Islet precursor cell (in vitro differentiated cells): Measurements from ENCODE around the gene SLC37A2.
"Not testable (repeated sequence)": the region's sequence is repeated elsewhere in the genome, so short reads cannot be mapped to it uniquely, and the experiment has no call there.

ENCODE experiments used
- DNase-seq: peaks from one replicate; pipeline ENCODE4 v3.0.0-alpha.2; 2018

The SLC37A2 gene

DNA sequence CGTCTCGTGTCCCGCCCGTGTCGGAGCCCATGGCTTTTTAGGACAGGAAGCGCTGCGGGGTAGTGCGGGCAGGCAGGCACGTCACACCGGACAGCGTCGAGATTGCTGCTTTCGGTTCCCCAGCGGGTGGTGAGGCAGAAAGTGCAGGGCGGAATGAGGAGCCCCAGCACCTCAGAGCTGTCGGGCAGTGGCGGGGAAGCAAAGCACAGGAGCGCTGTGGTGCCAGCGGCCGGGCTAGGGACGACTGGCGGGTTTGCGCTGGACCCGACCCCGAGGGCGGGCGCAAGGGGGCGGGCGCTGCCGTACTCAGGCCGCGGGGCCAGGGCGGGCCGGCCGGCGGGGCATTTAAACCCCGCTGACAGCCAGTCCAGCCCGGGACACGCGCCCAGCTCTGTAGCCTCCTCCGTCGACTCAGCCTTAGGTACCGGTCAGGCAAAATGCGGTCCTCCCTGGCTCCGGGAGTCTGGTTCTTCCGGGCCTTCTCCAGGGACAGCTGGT is at the start of gene SLC37A2:
Gene SLC37A2, plus strand, starts transcription at position 375 of the 498 bp plus-strand sequence. Its CDS starts 63 bp downstream, at position 438.
- peak; percentile 83 for DNase-seq

DNA sequence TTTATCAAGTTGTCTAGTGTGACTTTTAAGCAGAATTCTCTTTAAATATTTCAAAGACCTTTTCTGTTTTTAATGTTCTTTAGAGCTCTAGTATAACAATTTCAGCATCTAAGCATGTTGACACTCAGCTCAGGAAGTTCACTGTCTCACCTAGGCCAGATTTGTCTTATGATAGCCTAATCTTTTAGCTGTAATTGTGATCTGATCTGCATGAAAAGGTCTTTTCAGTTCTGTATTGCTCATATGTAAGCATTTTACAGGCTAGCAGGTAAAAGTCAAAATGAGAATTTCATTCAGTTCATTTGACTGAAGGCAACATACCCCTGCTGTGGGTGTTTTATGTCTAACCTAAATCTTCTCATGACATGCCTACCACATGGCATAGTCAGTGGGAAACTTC is 46.7 kb upstream of the SLC37A2 start:
- DNase-seq = no peak

DNA sequence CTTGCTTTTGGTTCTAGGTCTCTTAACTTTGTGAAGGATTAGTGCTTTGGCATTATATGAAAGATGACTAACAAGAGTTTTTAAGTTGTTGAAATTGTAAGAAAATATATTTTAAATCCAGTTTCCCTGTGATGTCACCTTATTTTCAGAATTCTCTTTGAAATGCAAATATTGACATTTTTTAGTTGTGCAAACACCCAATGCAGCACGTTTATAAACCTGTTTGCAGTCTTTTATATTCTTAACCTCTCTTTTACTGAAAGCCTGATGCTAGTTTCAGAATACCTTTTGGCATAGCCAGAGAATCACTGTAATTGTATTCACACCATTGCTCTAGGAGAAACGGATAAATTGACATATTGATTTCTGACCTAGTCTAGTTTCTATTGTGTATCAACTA is 42.8 kb upstream of the SLC37A2 start:
- DNase-seq = no peak

DNA sequence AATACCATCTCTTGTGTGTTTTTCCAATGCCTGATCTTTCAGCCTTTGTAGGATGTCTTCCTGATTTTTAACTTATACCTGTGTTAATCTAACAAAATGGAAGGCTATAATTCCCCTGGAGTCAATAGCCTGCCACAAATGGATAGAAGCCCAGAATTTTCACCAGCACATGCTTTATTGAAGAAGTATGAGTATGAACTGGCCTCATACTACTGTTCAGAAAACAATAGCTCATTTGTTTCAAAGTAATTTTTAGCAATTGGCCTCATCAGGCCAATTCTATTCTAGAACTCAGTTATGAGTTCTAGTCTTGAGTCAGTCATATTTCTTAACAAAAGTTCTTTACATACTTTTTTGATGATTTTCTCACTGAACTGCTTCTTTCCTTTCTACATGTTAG is 40.6 kb upstream of the SLC37A2 start:
- DNase-seq = no peak

DNA sequence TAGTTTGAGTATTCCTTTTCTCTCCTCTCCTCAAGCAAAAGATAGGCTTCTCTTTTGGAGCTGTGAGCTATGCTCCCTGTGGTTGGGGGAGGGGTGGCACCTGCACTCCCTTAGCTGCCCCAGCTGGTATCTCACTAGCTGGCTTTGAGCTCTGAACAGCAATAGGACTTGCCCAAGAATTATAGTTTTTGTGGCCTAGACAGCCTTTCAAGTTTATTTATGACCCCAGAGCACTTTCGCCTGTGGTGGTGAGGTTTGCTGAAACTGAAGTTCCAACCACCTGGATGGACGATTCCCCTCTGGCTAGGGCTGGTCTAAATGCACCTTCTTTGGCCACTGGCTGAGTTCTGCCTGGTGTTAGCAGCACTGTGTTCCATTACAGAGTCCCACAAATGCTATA is 37.1 kb upstream of the SLC37A2 start:
- DNase-seq = no peak

DNA sequence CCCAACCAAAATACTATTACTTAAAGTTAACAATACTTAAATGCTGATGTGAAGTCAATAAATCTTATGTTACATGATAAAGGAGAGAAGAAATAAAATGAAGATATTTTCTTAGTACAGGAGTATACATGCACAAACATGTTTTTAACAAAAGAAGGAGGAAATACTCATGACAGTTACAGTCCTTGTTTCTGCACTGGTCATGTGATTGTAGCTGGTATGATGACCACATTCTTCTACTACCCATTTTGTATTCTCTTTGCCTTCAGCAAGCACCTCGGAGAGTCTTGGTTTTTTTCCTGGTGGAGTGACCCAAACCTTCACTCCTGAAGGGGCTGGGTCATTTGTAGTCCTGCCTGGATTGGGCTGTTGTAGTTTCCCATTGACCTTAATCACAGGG is 33.7 kb upstream of the SLC37A2 start:
- not testable (repeated sequence) for DNase-seq

DNA sequence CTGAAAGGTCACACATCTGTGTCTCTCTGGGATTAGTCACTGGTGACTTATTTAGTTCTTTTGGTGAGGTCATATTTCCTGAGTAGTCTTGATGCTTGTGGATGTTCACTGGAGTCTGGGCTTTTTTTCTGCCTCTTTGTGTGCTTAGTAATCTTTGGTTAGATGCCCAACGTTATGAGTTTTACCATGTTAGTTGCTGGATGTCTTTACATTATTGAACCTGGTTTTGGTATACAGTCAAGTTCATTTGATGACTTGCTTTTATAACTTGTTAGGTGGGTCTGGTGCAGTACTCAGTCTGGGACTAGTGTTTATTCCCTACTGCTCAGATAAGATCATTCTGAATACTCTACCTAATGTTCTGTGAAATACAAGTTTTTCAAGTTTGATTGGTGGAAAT is 26.2 kb upstream of the SLC37A2 start:
- DNase-seq = no peak

DNA sequence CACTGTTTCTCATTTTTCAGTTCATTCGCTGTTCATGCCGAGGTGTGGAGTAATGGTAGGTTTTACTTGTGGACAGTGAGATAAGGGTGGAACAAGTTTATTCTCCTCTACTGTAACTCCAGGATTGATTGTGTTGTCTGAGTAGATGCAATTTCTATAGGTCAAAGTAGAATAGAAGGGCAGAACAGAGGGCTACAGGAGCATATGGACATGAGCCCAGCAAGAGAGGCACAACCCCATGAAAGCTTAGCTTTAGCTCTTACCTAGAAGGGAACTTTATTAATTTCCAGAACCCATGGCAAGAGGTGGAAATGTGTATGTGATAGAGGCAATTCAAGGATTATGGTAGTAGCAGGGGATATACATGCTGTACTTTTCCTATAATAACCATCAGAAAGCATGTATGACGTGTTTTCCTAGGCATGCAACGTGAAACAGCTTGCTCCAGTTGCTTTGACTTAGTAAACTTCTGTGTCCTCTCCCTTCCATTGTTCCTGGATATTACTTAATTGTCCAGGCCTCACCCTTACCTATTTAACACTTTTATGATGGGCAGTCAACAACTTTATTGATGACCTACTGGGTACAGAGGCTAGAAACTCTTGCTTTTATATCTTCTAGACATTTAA is 13.8 kb upstream of the SLC37A2 start:
- no peak for DNase-seq

DNA sequence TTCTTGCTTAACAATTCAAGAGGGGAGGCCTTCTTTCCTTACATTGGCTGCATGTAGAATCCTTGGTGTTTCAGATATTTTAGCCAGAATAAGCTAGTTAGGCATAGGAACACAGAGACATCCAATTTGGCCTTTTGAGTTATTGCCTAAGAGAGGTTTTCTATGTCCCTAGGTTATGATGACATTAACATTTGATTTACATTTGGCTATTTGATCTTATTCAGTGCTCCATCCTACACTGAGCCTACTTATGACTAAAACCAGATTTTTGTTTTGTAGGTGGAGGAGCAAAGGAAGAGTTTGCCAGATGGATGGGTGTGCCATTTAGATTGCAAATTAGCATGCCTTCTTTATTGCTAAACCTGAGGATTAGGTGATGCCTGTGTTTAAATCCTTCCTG is 11.1 kb upstream of the SLC37A2 start:
- no peak for DNase-seq

DNA sequence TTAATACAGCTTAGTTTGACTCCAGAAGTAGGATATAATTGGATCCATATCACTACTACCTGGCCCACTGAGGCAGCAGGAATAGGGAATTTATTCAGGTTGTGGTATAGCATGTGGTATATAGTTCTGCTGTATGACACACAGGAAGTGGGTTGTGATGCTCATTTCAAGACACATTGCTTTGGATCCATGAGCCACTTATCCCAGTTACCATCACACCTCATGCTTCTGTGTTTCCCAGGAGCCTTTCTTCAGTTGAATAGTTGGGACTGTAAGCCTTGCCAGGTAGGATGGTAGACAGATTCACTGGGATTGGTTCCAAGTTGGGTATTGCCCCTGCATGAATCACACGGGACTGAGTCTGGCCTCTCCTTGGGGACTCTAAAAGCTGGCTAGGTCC is 9.9 kb upstream of the SLC37A2 start:
- no peak for DNase-seq

DNA sequence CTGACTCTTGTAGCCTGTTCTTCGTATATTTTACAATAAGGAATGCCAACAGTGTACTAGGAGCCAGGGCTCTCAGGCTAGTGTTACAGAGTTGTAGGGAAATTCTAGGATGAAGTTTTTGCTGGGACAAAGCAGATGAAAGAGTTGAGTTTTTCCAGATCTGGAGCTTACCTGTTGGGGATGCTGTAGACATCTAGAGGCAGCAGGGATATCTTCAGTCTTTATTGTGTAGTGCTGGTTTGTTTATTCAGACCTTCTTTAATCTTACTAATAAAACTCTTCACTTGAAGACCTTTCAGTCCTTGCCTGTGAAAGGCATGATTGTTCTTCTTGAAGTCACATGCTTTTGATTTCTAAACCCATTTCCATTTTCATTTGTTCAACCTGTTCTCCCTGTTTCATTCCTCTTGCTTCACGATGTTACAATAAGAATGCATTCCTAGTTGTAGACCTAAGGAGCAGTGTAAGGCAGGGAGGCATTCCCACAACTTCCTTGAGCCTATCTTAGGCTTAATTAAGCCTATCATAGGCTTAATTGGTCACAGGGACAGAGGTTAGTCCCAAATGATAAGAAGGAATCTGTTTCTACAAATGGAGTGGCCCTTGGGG is 7.9 kb upstream of the SLC37A2 start:
- DNase-seq = no peak

DNA sequence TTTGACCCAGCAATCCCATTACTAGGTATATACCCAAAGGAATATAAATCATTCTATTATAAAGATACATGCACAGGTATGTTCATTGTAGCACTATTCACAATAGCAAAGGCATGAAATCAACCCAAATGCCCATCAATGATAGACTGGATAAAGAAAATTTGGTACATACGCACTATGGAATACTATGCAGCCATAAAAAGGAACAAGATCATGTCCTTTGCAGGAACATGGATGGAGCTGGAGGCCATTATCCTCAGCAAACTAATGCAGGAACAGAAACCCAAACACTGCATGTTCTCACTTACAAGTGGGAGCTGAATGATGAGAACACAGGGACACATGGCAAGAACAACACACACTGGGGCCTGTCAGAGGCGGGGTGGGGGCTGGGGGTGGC is 7.0 kb upstream of the SLC37A2 start:
- not testable (repeated sequence) for DNase-seq

DNA sequence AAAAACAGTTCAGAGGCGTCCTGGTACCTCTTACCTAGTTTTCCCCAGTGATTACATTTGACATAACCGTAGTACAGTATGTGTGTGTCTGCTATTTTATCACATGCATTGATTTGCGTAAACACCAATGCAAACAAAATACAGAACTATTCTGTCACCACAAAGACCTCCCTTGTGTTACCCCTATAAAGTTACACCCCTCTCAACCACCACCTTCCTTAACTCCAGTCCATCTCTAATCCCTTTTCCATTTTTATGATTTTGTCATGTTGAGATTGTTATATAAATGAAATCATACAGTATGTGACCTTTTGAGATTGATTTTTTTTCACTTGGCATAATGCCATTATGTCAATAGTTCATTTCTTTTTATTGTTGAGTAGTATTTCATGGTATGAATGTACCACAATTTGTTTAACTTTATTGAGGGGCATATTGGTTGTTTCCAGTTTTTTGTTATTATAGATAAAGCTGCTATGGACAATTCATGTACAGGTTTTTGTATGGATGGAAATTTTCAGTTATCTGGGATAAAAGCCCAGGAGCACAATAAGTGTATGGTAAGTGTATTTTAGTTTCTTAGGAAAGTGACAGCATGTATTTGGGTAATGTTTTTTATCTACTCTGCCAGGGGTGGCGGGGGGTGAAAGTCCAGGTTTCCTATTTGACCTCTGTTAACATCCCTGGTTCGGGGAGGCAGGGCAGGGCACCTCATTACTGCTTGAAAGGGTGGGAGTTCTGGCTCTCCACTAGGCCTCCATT is 6.0 kb upstream of the SLC37A2 start:
- no peak for DNase-seq

DNA sequence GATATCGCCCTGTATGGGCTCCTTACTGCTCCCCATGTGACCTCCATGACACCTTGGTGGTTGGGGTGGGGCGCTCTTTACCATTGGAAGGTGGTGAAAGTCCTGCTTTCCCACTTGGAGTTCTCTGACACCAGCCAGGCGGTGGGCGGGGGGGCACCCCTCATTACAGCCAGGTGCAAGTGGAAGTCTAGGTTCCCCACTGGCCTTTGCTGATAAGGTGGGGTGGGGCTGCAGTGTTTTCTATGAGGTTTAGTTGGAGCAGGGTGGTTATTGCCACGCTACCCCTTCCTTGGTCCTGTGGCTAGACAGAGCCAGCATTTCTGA is 5.5 kb upstream of the SLC37A2 start:
- no peak for DNase-seq

DNA sequence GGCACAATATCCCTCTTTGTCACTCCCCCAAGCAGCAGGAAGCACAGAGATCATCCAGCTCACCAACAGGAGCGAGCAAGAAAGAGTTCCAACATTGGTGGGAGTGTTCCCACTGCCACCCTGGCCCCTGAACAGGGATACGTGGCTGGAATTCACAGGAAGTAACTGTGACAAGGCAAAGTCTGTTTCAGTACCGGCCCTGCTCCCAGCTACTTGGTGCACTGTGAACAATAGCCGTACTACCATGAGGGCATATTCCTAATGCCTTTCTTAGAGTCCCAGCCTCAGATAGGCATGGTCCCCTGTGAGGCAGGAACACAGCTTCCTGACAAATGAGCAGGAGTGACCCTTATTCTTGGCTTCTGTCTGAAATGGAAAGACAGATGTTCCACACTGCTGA is 1.8 kb upstream of the SLC37A2 start:
- no peak for DNase-seq

DNA sequence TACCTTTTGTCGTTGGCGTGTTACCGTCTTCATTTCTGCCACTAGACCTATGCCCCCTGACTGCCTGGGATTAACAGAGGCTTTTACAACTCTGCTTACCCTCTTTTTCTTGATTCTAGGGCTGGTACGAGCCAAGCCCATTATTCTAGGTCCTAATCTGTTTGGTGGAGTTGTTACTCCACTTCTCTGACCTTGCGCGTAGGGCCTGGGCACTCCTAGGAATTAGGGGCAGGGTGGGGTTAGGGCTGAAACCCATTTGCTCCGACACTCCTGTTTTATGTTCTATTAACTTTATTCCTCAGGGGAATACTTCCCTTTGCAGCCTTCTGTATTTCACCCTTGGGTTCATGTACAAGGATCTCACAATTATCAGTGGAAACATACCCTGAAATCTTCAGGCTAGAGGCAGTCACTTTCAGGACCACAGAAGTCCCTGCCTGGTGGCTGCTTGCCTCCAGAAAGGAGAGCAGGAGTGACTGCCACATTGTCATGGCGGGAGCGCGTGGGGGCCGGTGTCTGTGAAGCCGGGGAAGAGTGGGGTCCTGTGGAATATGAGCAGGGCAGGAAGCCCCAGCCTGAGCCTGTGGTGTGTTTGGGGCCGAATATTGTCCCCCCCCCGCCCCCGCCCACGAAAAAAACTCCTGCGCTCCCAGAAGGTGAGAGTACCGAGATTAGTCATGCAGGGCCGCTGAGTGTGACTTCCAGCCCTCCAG is 731 bp upstream of the SLC37A2 start:
- no peak for DNase-seq

DNA sequence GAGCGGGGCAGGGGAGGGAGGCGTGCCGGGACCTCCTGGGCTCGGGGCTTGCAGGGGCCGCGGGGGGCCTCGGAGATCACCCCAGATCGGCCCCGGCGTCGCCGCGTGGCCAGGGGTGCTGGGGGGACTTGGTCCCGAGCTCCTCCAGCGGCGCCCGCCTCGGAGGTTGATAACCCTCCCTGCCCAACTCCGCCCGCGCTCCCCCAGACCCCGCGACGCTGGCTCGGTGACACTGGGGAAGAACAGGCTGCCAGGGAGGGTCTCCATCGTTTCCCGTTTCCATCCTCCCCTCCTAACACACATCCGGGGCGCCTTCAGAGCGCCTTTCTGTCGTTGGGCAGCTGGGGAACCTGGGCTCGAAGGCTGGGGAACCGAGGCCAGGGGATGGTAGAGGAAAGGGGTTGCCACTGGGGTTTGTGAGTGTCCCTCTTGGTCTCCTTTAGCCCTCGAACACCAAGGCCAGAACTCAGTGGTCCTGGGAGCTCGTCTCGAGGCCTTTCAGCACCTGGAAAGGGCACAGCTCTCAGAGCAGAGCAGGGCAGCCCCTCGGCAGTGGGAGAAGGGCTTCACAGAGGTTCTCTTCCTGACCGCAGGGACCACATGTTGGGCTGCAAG is 431 bp downstream of the SLC37A2 start:
- DNase-seq = peak; percentile 58

DNA sequence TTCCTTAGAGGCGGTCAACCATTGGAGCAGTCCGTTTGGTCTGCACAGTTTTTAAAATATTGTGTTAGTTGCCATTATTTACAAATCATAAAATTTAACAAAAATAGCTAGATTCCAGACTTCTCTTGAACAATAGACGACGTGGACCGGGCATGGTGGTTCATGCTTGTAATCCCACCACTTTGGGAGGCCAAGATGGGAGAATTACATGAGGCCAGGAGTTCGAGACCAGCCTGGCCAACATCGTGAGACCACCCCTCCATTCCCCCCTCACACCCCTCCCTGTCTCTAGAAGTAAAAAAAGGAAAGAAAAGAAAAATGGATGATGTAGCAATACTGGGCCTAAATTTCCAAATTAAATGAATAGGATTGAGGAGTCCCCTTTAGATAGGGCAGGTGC is 965 bp downstream of the SLC37A2 start:
- DNase-seq = no peak

DNA sequence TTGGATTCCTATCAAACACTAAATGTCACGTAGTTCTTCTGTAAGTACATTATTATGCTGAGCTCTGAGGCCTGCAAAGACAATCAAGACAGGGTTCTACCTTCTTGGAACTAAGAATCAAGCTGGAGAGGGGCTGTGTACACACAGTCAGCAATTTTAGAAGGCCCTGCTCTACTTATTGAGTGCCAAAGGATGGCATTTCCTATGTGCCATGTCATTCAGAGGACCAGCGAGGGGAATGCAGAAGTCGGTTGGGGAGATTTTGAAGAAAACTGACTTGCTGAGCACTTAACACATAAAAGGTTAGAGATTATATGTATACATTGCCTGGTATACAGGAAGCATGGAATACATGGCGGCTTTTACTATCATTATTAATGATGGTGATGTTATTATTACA is 5.3 kb downstream of the SLC37A2 start:
- DNase-seq = no peak

DNA sequence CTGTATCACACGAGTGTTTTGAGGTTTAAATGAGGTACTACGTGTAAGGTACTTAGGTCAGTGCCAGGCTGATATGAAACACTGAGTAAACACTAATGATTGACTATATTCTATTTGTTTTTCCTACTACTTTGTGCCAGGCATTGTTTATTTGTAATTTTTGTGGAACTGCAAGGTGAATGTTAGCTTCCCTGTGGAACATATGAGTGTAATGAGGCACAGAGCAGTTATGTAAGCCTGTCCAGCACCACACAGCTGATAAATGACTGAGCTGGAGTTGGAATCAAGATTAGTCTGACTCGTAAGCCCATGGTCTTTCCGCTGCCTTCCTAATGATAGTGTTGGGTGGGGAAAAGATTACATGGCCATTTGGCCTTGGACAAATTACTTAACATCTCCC is 5.9 kb downstream of the SLC37A2 start:
- no peak for DNase-seq

DNA sequence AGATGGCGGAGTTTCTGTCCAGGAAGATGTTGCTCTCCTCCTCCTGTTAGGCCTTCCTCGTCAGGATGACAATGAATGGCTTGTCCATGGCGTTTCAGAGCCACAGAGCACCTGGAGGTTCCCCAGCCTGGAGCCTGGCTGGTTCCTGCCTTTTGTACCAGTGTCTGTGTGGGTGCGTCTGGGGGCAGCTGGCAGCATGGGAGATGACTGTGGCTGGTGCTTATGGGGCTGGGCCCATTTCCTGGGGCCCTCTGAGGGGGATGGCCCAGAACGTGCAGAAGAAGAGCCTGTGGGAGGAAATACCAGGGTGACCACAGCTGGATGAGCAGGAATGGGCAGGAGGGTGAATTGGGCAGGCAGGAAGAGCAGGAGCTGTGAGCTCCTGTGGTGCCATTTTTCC is 6.7 kb downstream of the SLC37A2 start:
- peak; percentile 43 for DNase-seq

DNA sequence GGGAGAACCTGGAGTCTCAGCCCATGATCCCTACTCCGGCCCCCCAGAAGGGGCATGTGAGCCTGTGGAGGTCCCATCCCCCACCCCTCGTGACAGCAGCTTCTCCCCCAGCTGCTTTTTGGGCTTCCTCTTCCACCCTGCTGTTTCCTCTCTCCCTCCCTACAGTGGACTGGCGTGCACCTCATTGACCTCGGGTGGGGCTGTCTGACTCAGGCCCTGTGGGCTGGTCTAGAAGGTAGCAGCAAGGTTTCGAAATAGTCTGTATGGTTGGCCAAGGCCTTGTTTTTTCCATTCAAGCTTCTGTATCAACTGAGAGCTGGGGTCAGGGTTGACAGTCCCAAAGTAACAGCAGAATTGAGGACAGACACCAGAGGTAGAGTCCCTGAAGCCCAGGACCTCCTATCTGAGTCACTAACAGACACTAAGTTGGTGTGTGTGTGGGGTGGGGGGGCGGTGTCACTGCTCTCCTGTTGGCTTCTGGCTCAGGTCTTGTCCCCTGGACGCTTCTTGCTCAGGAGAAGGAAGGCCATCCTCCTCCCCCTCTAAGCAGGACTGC is 7.7 kb downstream of the SLC37A2 start:
- peak; percentile 47 for DNase-seq

DNA sequence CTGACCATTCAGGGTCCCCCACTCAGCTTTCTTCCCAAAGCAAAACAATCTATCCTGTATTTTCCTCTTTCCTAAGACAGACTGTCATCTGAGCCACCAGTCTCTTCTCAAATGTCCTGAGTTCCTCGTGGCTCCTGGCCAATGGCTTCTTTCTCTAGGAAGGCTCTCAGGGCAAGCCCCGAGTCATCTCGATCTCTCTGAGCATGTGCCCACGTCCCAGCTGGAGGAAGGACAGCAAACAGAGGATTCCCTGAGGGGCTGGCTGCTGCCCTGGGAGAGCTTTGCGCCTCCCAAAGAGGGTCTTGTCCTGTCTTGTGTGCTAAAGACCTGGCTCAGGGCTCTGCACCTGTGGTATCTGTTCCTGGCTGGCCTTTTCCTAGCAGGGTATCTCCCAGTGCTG is 8.3 kb downstream of the SLC37A2 start:
- peak; percentile 53 for DNase-seq
